ENCODE results near the gene MYO18B.

MYO18B gene

DNA sequence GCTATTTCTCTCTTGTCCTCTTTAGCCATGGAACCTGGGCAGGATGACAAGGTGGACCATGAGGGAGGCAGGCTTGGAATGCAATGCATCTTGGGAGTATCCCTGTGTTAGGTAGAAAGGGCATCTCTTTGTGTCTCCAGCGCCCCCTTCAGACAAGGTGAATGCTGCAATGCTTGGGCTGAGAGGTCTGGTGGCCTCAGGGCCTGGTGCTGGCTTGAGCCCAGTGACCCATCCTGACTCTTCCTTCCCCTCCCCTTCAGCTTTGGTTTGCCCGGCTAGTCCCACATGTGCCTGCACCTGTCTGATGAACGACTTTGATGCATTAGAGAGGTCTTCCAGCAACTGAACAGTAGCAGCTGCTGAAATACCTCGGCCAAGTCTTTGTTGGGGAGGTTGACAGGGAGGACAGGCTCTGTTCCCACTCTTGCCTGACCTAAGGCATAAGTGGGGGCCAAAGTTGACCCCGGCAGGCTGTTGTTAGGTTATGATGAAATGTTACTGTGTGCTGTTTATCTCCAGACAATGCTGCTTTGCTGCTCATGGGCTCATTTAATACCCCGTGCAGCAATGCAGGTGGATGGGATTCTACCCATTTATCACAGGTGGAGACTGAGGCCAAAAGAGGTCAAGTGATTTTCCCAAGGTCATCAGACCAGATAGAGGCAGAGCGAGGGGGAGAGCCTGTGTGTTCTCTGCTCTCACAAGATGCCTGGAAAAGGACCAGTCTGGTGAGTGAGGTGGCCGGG is 22.5 kb downstream of the MYO18B start:
- H3K27me3 ChIP-seq (replicated peaks; ENCODE audit: control insufficient read depth, insufficient read depth, low read length): peaks cover 10% of the 10 kb centered on the region
- H3K4me1 ChIP-seq (ENCODE audit: control insufficient read depth, insufficient read depth, low read length): peaks cover 3% of the 10 kb centered on the region
- no peak overlapping the region for H3K9ac ChIP-seq (ENCODE audit: low read length)
- H3K4me3 ChIP-seq (ENCODE audit: low read length): no peak overlapping the region
- H3K9me3 ChIP-seq (ENCODE audit: control insufficient read depth, low read length): peaks cover 24% of the 10 kb centered on the region
- no peak for DNase-seq (ENCODE audit: low read depth)
- no peaks in the 10 kb centered on the region for H3K36me3 ChIP-seq (ENCODE audit: control insufficient read depth, insufficient read depth, low read length, severe bottlenecking)

- H3K36me3 ChIP-seq (ENCODE audit: control insufficient read depth, insufficient read depth, low read length, severe bottlenecking): no peaks in the 10 kb centered on the region
- H3K4me1 ChIP-seq (ENCODE audit: control insufficient read depth, insufficient read depth, low read length): no peaks in the 10 kb centered on the region
These were observed 23.0 kb downstream of the MYO18B start for GRCh38 chr22:25765016-25765367.

DNA sequence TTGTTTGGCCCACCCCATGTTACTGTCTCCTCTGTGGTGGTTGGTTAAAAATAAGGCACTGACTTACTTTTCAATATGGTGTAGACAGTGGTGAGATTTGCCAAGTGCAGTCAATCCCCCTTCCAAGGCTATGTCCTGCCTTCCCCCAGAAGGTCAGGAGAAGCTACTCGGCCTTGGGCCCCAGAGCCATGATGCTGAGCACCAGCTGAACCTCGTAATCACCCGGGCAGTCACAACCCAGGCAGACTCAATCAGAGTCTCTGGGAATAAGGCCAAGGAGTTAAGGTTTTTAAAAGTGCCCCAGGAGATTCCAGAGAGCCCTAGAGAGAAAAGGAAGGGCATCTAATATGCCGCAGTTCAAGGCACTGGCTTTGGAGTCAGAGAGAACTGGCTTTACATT is 23.8 kb downstream of the MYO18B start:
- Histone ChIP-seq H3K36me3 (ENCODE audit: control insufficient read depth, insufficient read depth, low read length, severe bottlenecking) (no peaks in the 10 kb centered on the region), H3K4me1 (ENCODE audit: control insufficient read depth, insufficient read depth, low read length) (no peaks in the 10 kb centered on the region), H3K9me3 (ENCODE audit: control insufficient read depth, low read length) (peaks cover 24% of the 10 kb centered on the region), H3K27me3 (replicated peaks; ENCODE audit: control insufficient read depth, insufficient read depth, low read length) (peaks cover 10% of the 10 kb centered on the region), H3K4me3 (ENCODE audit: low read length) (no peak overlapping the region), H3K9ac (ENCODE audit: low read length) (no peak overlapping the region)
- DNase-seq (ENCODE audit: low read depth): no peak

More at GRCh38 chr22:25765016-25765367, 23.0 kb downstream of the MYO18B start:
- H3K9me3 ChIP-seq (ENCODE audit: control insufficient read depth, low read length): peaks cover 24% of the 10 kb centered on the region
- H3K9ac ChIP-seq (ENCODE audit: low read length): no peak overlapping the region
- DNase-seq (ENCODE audit: low read depth): no peak
- peaks cover 10% of the 10 kb centered on the region for H3K27me3 ChIP-seq (replicated peaks; ENCODE audit: control insufficient read depth, insufficient read depth, low read length)
- no peak overlapping the region for H3K4me3 ChIP-seq (ENCODE audit: low read length)

GRCh38 chr22:25766418-25766817 is 24.4 kb downstream of the MYO18B start:
- peaks cover 24% of the 10 kb centered on the region for H3K9me3 ChIP-seq (ENCODE audit: control insufficient read depth, low read length)
- peaks cover 10% of the 10 kb centered on the region for H3K27me3 ChIP-seq (replicated peaks; ENCODE audit: control insufficient read depth, insufficient read depth, low read length)
- H3K36me3 ChIP-seq (ENCODE audit: control insufficient read depth, insufficient read depth, low read length, severe bottlenecking): no peaks in the 10 kb centered on the region
- peak overlapping the region; percentile 5 for H3K4me3 ChIP-seq (ENCODE audit: low read length)
- no peak overlapping the region for H3K9ac ChIP-seq (ENCODE audit: low read length)
- no peak for DNase-seq (ENCODE audit: low read depth)
- H3K4me1 ChIP-seq (ENCODE audit: control insufficient read depth, insufficient read depth, low read length): no peaks in the 10 kb centered on the region

DNA sequence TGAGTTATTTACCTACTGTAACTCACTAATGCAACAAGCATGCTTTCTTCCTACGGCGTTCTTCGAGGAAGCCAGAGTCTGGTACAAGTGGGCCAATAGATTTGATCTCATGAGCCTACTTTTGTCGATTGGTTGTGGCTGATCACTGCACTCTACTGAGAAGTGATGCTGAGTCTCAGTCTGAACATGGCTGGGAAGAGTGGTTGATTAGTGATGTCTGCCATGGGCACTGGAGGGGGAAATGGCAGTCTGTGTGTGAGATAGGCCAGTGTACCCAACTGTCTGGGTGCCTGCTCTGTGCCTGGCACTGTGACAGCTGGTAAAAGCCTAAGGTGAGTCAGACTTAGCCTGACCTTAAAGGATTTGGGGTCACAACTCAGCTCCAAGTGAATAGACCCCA is 28.3 kb downstream of the MYO18B start:
- H3K9ac ChIP-seq (ENCODE audit: low read length): no peak overlapping the region
- H3K36me3 ChIP-seq (ENCODE audit: control insufficient read depth, insufficient read depth, low read length, severe bottlenecking): no peaks in the 10 kb centered on the region
- H3K9me3 ChIP-seq (ENCODE audit: control insufficient read depth, low read length): peaks cover 24% of the 10 kb centered on the region
- DNase-seq (ENCODE audit: low read depth): no peak
- H3K4me1 ChIP-seq (ENCODE audit: control insufficient read depth, insufficient read depth, low read length): no peaks in the 10 kb centered on the region
- no peak overlapping the region for H3K4me3 ChIP-seq (ENCODE audit: low read length)
- H3K27me3 ChIP-seq (replicated peaks; ENCODE audit: control insufficient read depth, insufficient read depth, low read length): peaks cover 24% of the 10 kb centered on the region

- no peak overlapping the region for H3K4me3 ChIP-seq (ENCODE audit: low read length)
- peaks cover 33% of the 10 kb centered on the region for H3K27me3 ChIP-seq (replicated peaks; ENCODE audit: control insufficient read depth, insufficient read depth, low read length)
- H3K9me3 ChIP-seq (ENCODE audit: control insufficient read depth, low read length): peaks cover 5% of the 10 kb centered on the region
- DNase-seq (ENCODE audit: low read depth): no peak
- no peak overlapping the region for H3K9ac ChIP-seq (ENCODE audit: low read length)
- no peaks in the 10 kb centered on the region for H3K4me1 ChIP-seq (ENCODE audit: control insufficient read depth, insufficient read depth, low read length)
- no peaks in the 10 kb centered on the region for H3K36me3 ChIP-seq (ENCODE audit: control insufficient read depth, insufficient read depth, low read length, severe bottlenecking)
These were observed 30.3 kb downstream of the MYO18B start for GRCh38 chr22:25772288-25772687.

DNA sequence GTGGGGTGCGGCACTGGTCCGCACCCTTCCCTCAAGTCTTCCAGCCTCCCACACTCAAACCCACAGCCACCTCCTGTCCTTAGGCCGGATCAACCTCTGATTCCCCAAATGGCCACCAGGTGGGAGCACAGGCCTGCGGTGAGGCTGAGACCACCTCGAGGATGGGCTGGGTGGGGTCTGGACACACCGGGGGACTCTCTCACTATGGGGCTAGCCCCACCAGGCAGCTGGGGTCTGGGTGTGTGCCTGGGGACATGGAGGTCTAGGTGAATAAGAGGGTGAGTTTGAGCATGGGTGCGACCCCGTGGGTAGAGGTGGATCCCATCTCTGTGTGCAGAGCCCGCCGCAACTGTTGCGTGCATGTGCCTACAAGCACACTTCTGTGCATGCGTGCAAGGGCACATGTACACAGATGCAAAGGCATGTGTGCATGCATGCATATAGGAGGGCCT is 32.6 kb downstream of the MYO18B start:
- no peaks in the 10 kb centered on the region for H3K9me3 ChIP-seq (ENCODE audit: control insufficient read depth, low read length)
- H3K36me3 ChIP-seq (ENCODE audit: control insufficient read depth, insufficient read depth, low read length, severe bottlenecking): no peaks in the 10 kb centered on the region
- H3K4me3 ChIP-seq (ENCODE audit: low read length): no peak overlapping the region
- peak; percentile 23 for DNase-seq (ENCODE audit: low read depth)
- peaks cover 23% of the 10 kb centered on the region for H3K27me3 ChIP-seq (replicated peaks; ENCODE audit: control insufficient read depth, insufficient read depth, low read length)
- no peaks in the 10 kb centered on the region for H3K4me1 ChIP-seq (ENCODE audit: control insufficient read depth, insufficient read depth, low read length)
- no peak overlapping the region for H3K9ac ChIP-seq (ENCODE audit: low read length)

- no peaks in the 10 kb centered on the region for H3K36me3 ChIP-seq (ENCODE audit: control insufficient read depth, insufficient read depth, low read length, severe bottlenecking)
- H3K27me3 ChIP-seq (replicated peaks; ENCODE audit: control insufficient read depth, insufficient read depth, low read length): peaks cover 23% of the 10 kb centered on the region
- no peak overlapping the region for H3K4me3 ChIP-seq (ENCODE audit: low read length)
- DNase-seq (ENCODE audit: low read depth): no peak
- H3K9ac ChIP-seq (ENCODE audit: low read length): no peak overlapping the region
- no peaks in the 10 kb centered on the region for H3K4me1 ChIP-seq (ENCODE audit: control insufficient read depth, insufficient read depth, low read length)
- H3K9me3 ChIP-seq (ENCODE audit: control insufficient read depth, low read length): no peaks in the 10 kb centered on the region
These were observed 33.5 kb downstream of the MYO18B start for GRCh38 chr22:25775531-25775930.

- Histone ChIP-seq H3K4me3 (ENCODE audit: low read length) (no peak overlapping the region), H3K36me3 (ENCODE audit: control insufficient read depth, insufficient read depth, low read length, severe bottlenecking) (no peaks in the 10 kb centered on the region), H3K4me1 (ENCODE audit: control insufficient read depth, insufficient read depth, low read length) (no peaks in the 10 kb centered on the region), H3K9ac (ENCODE audit: low read length) (no peak overlapping the region), H3K27me3 (replicated peaks; ENCODE audit: control insufficient read depth, insufficient read depth, low read length) (peaks cover 38% of the 10 kb centered on the region), H3K9me3 (ENCODE audit: control insufficient read depth, low read length) (no peaks in the 10 kb centered on the region)
- DNase-seq (ENCODE audit: low read depth): no peak
These were observed 35.4 kb downstream of the MYO18B start for GRCh38 chr22:25777411-25777810.

DNA sequence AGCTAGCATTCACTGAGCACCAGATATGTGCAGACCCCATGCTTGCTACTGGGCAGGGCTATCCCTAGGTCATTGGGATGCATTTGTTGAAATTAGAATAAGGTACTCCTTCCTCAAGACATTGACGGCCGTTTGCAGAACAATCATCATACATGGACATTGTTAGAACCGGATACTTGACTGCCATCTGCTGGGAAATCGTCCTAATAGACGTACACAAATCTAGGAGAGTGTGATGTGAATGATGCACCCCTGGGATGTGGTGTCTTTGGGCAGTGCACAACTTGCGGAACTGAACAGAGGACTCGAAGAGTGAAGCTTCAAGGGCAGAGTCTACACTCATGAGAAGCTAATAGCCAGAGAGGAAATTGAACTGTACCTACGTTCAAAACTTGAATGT is 35.9 kb downstream of the MYO18B start:
- no peaks in the 10 kb centered on the region for H3K36me3 ChIP-seq (ENCODE audit: control insufficient read depth, insufficient read depth, low read length, severe bottlenecking)
- no peak overlapping the region for H3K9ac ChIP-seq (ENCODE audit: low read length)
- H3K4me1 ChIP-seq (ENCODE audit: control insufficient read depth, insufficient read depth, low read length): no peaks in the 10 kb centered on the region
- peaks cover 41% of the 10 kb centered on the region for H3K27me3 ChIP-seq (replicated peaks; ENCODE audit: control insufficient read depth, insufficient read depth, low read length)
- no peaks in the 10 kb centered on the region for H3K9me3 ChIP-seq (ENCODE audit: control insufficient read depth, low read length)
- no peak overlapping the region for H3K4me3 ChIP-seq (ENCODE audit: low read length)
- DNase-seq (ENCODE audit: low read depth): peak; percentile 73

DNA sequence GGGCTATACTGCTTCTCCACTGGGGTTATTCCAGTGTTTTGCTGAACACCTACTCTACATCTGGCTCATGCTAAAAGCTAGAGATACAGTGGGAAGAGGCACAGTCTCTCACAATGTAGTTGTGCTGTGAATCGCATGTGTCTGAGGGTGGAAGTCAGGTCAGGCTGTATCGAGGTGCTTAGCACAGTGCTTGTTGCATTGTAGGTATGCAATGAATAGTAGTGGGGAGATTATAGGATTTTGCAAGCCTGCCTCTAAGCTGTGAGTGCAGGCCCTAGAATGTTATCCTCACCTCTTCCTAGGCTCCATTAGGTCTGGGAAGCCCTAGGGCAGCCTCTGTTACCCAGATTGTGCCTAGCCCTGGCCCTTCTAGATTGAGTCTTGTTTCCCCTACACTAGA is 37.4 kb downstream of the MYO18B start:
- DNase-seq (ENCODE audit: low read depth): no peak
- Histone ChIP-seq H3K27me3 (replicated peaks; ENCODE audit: control insufficient read depth, insufficient read depth, low read length) (peaks cover 32% of the 10 kb centered on the region), H3K36me3 (ENCODE audit: control insufficient read depth, insufficient read depth, low read length, severe bottlenecking) (no peaks in the 10 kb centered on the region), H3K9me3 (ENCODE audit: control insufficient read depth, low read length) (no peaks in the 10 kb centered on the region), H3K4me1 (ENCODE audit: control insufficient read depth, insufficient read depth, low read length) (no peaks in the 10 kb centered on the region), H3K4me3 (ENCODE audit: low read length) (no peak overlapping the region), H3K9ac (ENCODE audit: low read length) (no peak overlapping the region)

- Histone ChIP-seq H3K9ac (ENCODE audit: low read length) (no peak overlapping the region), H3K4me1 (ENCODE audit: control insufficient read depth, insufficient read depth, low read length) (no peaks in the 10 kb centered on the region), H3K4me3 (ENCODE audit: low read length) (no peak overlapping the region), H3K9me3 (ENCODE audit: control insufficient read depth, low read length) (no peaks in the 10 kb centered on the region), H3K36me3 (ENCODE audit: control insufficient read depth, insufficient read depth, low read length, severe bottlenecking) (no peaks in the 10 kb centered on the region), H3K27me3 (replicated peaks; ENCODE audit: control insufficient read depth, insufficient read depth, low read length) (peaks cover 33% of the 10 kb centered on the region)
- DNase-seq (ENCODE audit: low read depth): no peak
These were observed 37.9 kb downstream of the MYO18B start for GRCh38 chr22:25779890-25780289.

All from adipocyte (in vitro differentiated cells).